ENCODE data around the gene CHAF1A.

CHAF1A gene

DNA sequence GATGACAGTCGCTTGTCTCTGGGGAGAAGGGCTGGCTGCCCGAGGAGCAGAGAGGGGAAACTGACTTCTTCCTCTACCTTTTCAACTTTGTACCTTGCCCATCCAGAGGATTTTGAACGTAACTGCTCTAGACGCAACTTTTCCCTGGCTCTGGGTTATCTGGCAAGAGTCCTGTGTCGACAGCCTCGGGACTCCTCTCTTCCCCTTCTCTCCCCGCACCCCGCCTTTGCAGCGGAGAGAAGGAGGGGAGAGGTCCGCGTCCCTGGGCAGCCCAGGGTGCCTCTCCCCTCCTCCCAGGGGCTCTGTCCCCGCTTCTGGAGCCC lies 2.7 kb upstream of the CHAF1A start:
- DNase-seq (ENCODE audit: insufficient read length, low spot score) (no peak), FAIRE-seq (peak; percentile 54)
- TF ChIP-seq POLR2AphosphoS5 (IDR thresholded peaks at IDR 0.05; ENCODE audit: low read depth, low read length) (no peak), PAX5 (IDR thresholded peaks at IDR 0.05; ENCODE audit: insufficient read depth, low read length, severe bottlenecking) (no peak), SPI1 (IDR thresholded peaks at IDR 0.05; ENCODE audit: low read depth, low read length) (no peak), POU2F2 (IDR thresholded peaks at IDR 0.05; ENCODE audit: low read depth, low read length) (no peak), TAF1 (IDR thresholded peaks at IDR 0.05; ENCODE audit: low read depth, low read length) (no peak), POLR2A (IDR thresholded peaks at IDR 0.05; ENCODE audit: low read depth, low read length) (no peak)

DNA sequence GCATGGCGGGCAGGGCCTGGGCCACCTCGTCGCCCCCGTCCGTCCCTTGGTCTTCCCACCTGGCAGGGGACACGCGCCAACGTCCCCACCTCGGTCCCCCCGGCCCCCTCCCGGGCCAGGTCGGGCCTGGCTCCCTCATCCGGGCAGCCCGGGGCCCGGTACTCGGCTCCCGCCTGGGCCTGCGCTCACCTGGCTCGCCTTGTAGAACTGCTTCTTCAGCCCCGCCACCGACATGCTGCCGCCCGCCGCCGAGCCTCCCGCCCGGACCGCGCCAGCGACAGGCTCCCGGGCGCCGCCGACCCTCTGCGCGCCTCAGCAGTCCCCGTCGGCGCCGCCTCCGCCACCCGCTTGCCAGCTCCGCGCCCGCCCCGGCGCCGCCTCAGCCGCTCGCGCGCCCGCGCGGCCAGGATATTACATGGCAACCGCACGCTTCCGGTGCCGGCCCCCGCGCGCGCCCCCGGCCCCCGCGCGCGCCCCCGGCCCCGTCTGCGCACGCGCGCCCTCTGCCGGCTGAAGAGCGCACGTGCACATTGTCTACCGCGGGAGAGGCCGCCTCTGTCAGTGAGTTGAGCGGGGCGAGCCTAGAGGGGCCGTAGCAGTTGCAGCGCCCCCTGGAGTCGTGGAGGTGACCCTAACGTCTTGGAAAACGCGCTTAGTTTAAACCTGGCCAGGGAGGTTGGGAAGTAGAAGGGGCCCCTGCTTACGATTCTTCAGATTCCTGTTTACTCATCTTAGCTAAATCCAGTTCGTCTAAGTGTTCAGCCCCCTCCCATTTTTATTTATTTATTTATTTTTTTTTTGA lies 2.1 kb upstream of the CHAF1A start, which contains the start of gene SH3GL1:
TSS of gene SH3GL1 (minus strand) at position 413 of the 802 bp plus-strand sequence. CDS start at position 234, 179 bp downstream.
- DNase-seq (ENCODE audit: insufficient read length, low spot score) (peak; percentile 72), FAIRE-seq (peak; percentile 98)
- no peak for TF ChIP-seq SPI1 (IDR thresholded peaks at IDR 0.05; ENCODE audit: low read depth, low read length)
- TF ChIP-seq POLR2AphosphoS5 (IDR thresholded peaks at IDR 0.05; ENCODE audit: low read depth, low read length) = 0 out of 2 replicates have a peak, but pooled peaks have one; percentile 50
- TF ChIP-seq TAF1 (IDR thresholded peaks at IDR 0.05; ENCODE audit: low read depth, low read length) = peak; percentile 38; the same call in 1 of the 2 replicates
- peak; percentile 52; the same call in 1 of the 2 replicates for TF ChIP-seq POLR2A (IDR thresholded peaks at IDR 0.05; ENCODE audit: low read depth, low read length)
- TF ChIP-seq PAX5 (IDR thresholded peaks at IDR 0.05; ENCODE audit: insufficient read depth, low read length, severe bottlenecking) = peak; percentile 3
- no peak for TF ChIP-seq POU2F2 (IDR thresholded peaks at IDR 0.05; ENCODE audit: low read depth, low read length)

DNA sequence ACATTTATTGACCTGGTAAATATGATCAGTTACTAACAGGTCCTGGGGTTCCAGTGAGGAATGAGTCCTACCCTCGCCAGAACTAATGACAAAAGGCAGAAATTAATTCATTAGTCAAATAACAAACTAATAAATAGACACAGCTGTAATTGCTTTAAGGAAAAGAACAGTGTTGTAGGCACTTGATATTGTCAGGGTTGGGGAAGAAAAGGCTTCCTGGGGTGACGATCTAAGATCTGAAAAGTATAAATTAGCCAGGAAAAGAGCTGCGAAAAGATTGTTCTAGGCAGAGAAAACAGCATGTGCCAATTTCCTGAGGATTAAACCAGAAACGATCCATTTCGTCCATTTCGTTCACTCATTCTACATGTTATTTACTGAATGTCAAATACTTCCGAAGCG lies 670 bp upstream of the CHAF1A start:
- DNase-seq (ENCODE audit: insufficient read length, low spot score) (no peak), FAIRE-seq (no peak)
- no peak for TF ChIP-seq PAX5 (IDR thresholded peaks at IDR 0.05; ENCODE audit: insufficient read depth, low read length, severe bottlenecking)
- no peak for TF ChIP-seq TAF1 (IDR thresholded peaks at IDR 0.05; ENCODE audit: low read depth, low read length)
- TF ChIP-seq SPI1 (IDR thresholded peaks at IDR 0.05; ENCODE audit: low read depth, low read length) = no peak
- TF ChIP-seq POLR2AphosphoS5 (IDR thresholded peaks at IDR 0.05; ENCODE audit: low read depth, low read length) = no peak
- TF ChIP-seq POLR2A (IDR thresholded peaks at IDR 0.05; ENCODE audit: low read depth, low read length) = no peak
- no peak for TF ChIP-seq POU2F2 (IDR thresholded peaks at IDR 0.05; ENCODE audit: low read depth, low read length)

GRCh38 chr19:4403005-4403761 lies 743 bp downstream of the CHAF1A start:
- peak; percentile 85 for FAIRE-seq
- TF ChIP-seq TAF1 (IDR thresholded peaks at IDR 0.05; ENCODE audit: low read depth, low read length) (no peak), POLR2A (IDR thresholded peaks at IDR 0.05; ENCODE audit: low read depth, low read length) (no peak), POLR2AphosphoS5 (IDR thresholded peaks at IDR 0.05; ENCODE audit: low read depth, low read length) (no peak), PAX5 (IDR thresholded peaks at IDR 0.05; ENCODE audit: insufficient read depth, low read length, severe bottlenecking) (no peak), POU2F2 (IDR thresholded peaks at IDR 0.05; ENCODE audit: low read depth, low read length) (no peak), SPI1 (IDR thresholded peaks at IDR 0.05; ENCODE audit: low read depth, low read length) (no peak)
- DNase-seq (ENCODE audit: insufficient read length, low spot score) = no peak

- TF ChIP-seq PAX5 (IDR thresholded peaks at IDR 0.05; ENCODE audit: insufficient read depth, low read length, severe bottlenecking) = no peak
- no peak for TF ChIP-seq POLR2A (IDR thresholded peaks at IDR 0.05; ENCODE audit: low read depth, low read length)
- TF ChIP-seq POLR2AphosphoS5 (IDR thresholded peaks at IDR 0.05; ENCODE audit: low read depth, low read length) = no peak
- TF ChIP-seq POU2F2 (IDR thresholded peaks at IDR 0.05; ENCODE audit: low read depth, low read length) = no peak
- no peak for TF ChIP-seq TAF1 (IDR thresholded peaks at IDR 0.05; ENCODE audit: low read depth, low read length)
- TF ChIP-seq SPI1 (IDR thresholded peaks at IDR 0.05; ENCODE audit: low read depth, low read length) = no peak
- no peak for DNase-seq (ENCODE audit: insufficient read length, low spot score)
- FAIRE-seq = no peak
Measured at GRCh38 chr19:4405977-4406376, 3.5 kb downstream of the CHAF1A start.

DNA sequence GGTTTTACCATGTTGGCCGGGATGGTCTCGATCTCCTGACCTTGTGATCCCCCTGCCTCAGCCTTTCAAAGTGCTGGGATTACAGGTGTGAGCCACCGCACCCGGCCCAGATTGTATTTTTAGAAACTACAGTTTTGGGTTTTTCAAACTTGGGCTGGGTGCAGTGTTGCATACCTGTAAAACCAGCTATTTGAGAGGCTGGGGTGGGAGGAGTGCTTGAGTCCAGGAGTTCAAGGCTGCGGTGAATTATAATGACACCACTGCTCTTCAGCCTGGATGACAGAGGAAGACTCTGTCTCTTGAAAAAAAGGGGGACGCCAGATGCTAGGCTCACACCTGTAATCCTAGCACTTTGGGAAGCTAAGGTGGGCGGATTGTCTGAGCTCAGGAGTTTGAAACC lies 4.2 kb downstream of the CHAF1A start:
- no peak for FAIRE-seq
- no peak for DNase-seq (ENCODE audit: insufficient read length, low spot score)
- TF ChIP-seq TAF1 (IDR thresholded peaks at IDR 0.05; ENCODE audit: low read depth, low read length) (no peak), SPI1 (IDR thresholded peaks at IDR 0.05; ENCODE audit: low read depth, low read length) (no peak), POLR2AphosphoS5 (IDR thresholded peaks at IDR 0.05; ENCODE audit: low read depth, low read length) (no peak), POU2F2 (IDR thresholded peaks at IDR 0.05; ENCODE audit: low read depth, low read length) (no peak), POLR2A (IDR thresholded peaks at IDR 0.05; ENCODE audit: low read depth, low read length) (no peak), PAX5 (IDR thresholded peaks at IDR 0.05; ENCODE audit: insufficient read depth, low read length, severe bottlenecking) (no peak)

DNA sequence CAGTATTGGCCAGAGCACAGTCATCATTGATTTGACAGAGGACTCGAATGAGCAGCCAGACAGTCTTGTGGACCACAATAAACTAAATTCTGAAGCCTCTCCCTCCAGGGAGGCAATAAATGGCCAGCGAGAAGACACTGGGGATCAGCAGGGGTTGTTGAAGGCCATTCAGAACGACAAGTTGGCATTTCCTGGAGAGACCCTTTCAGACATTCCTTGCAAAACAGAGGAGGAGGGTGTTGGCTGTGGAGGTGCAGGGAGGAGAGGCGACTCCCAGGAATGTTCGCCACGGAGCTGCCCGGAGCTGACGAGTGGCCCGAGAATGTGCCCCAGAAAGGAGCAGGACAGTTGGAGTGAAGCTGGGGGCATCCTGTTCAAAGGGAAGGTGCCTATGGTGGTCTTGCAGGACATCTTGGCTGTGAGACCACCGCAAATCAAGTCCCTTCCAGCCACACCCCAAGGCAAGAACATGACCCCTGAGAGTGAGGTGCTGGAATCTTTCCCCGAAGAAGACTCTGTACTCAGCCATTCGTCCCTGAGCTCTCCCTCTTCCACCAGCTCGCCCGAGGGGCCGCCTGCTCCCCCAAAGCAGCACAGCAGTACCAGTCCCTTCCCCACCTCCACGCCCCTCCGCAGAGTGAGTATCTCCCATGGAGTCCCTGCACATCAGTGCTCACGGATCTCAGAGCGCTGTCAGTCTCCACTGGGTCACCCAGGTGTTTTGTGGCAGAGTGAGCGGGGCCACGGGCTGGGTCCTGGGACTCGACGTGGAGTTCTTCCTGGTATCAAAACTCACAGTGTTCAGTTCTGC lies 6.9 kb downstream of the CHAF1A start:
- FAIRE-seq = no peak
- DNase-seq (ENCODE audit: insufficient read length, low spot score) = no peak
- TF ChIP-seq POU2F2 (IDR thresholded peaks at IDR 0.05; ENCODE audit: low read depth, low read length) (no peak), POLR2A (IDR thresholded peaks at IDR 0.05; ENCODE audit: low read depth, low read length) (peak; percentile 13), POLR2AphosphoS5 (IDR thresholded peaks at IDR 0.05; ENCODE audit: low read depth, low read length) (0 out of 2 replicates have a peak, but pooled peaks have one; percentile 51), PAX5 (IDR thresholded peaks at IDR 0.05; ENCODE audit: insufficient read depth, low read length, severe bottlenecking) (no peak), TAF1 (IDR thresholded peaks at IDR 0.05; ENCODE audit: low read depth, low read length) (no peak), SPI1 (IDR thresholded peaks at IDR 0.05; ENCODE audit: low read depth, low read length) (no peak)

DNA sequence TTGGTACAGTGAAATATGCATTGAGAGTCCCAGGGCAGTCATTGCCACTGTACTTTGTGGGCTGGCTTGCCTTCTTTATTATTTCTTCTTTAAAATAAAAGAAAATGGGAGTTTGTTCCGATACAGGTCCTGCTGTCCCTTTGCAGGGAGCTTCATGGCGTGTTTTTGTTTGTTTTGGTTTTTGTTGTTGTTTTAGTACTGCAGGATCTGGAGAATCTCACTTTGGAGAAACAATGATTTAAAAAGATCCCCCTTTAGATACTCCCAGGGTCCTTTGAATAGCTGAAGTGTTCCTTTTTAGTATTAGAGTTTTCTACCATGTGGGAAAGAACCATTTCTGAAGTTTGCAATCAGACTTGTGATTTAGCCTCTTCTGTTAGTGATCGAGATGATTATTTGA lies 11.1 kb downstream of the CHAF1A start:
- FAIRE-seq (no peak), DNase-seq (ENCODE audit: insufficient read length, low spot score) (no peak)
- no peak for TF ChIP-seq PAX5 (IDR thresholded peaks at IDR 0.05; ENCODE audit: insufficient read depth, low read length, severe bottlenecking)
- no peak for TF ChIP-seq POU2F2 (IDR thresholded peaks at IDR 0.05; ENCODE audit: low read depth, low read length)
- TF ChIP-seq SPI1 (IDR thresholded peaks at IDR 0.05; ENCODE audit: low read depth, low read length) = no peak
- no peak for TF ChIP-seq POLR2A (IDR thresholded peaks at IDR 0.05; ENCODE audit: low read depth, low read length)
- TF ChIP-seq POLR2AphosphoS5 (IDR thresholded peaks at IDR 0.05; ENCODE audit: low read depth, low read length) = no peak
- TF ChIP-seq TAF1 (IDR thresholded peaks at IDR 0.05; ENCODE audit: low read depth, low read length) = no peak

All from GM12891 (cell line).